PC-9 (cell line): Measurements from ENCODE around the gene DLGAP5.

Source experiments
- EZH2 ChIP-seq: fragments of 200-600 bp; sonication (generic); IDR thresholded peaks from 2 replicates; pipeline ENCODE4 v1.8.0; 2017; ENCODE audit warnings: antibody characterized with exemption, low read depth
- TF ChIP-seq, protein P1 (sequence below): fragments of 200-600 bp; sonication (generic); conservative IDR thresholded peaks from 2 replicates; pipeline ENCODE4 v1.6.1; 2017; ENCODE audit warnings: mixed run types, antibody characterized with exemption, mild to moderate bottlenecking, moderate library complexity

DNA sequence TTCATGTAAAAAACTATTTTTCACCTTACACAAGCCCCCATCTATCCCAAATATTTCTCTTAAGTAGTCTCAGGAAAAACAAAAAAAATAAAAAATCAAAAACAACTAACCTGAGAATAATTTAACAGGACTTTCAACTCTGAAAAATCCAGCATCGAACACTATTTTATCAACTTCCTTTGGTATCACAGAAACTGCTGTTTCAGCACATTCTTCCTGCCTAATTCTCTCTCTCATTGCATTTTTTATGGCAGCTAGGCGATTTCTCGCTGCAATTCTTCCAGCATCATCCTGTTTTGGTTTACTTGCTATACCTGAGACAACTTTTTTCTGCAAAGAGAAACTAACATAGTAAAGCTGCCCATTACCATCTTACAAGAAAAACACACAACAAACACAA, 33.0 kb downstream of the DLGAP5 start:
- no peak for TF ChIP-seq EZH2
- TF ChIP-seq, protein P1, sequence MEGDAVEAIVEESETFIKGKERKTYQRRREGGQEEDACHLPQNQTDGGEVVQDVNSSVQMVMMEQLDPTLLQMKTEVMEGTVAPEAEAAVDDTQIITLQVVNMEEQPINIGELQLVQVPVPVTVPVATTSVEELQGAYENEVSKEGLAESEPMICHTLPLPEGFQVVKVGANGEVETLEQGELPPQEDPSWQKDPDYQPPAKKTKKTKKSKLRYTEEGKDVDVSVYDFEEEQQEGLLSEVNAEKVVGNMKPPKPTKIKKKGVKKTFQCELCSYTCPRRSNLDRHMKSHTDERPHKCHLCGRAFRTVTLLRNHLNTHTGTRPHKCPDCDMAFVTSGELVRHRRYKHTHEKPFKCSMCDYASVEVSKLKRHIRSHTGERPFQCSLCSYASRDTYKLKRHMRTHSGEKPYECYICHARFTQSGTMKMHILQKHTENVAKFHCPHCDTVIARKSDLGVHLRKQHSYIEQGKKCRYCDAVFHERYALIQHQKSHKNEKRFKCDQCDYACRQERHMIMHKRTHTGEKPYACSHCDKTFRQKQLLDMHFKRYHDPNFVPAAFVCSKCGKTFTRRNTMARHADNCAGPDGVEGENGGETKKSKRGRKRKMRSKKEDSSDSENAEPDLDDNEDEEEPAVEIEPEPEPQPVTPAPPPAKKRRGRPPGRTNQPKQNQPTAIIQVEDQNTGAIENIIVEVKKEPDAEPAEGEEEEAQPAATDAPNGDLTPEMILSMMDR, result no peak
